Dedifferentiated amniotic fluid mesenchymal stem cell (primary cell): ENCODE data around the gene HACE1.
"Not testable (repeated sequence)": the region's sequence is repeated elsewhere in the genome, so short reads cannot be mapped to it uniquely, and the experiment has no call there.

Experiments
- DNase-seq: peaks from one replicate; pipeline ENCODE4 v3.0.0-alpha.2; 2016; ENCODE audit errors: extremely low spot score

The HACE1 gene

GRCh38 chr6:104859225-104860146 is at the start of gene HACE1:
Gene HACE1, minus strand, starts transcription at chr6:104859919. Its CDS starts 277 bp downstream, at chr6:104859642.
- peak; percentile 90 for DNase-seq

- DNase-seq = no peak
Measured at GRCh38 chr6:104908888-104909525, 49.3 kb upstream of the HACE1 start.

GRCh38 chr6:104908031-104908887 is 48.5 kb upstream of the HACE1 start:
- no peak for DNase-seq

- DNase-seq = not testable (repeated sequence)
Measured at GRCh38 chr6:104898893-104899292, 39.2 kb upstream of the HACE1 start.

GRCh38 chr6:104896914-104897313 is 37.2 kb upstream of the HACE1 start:
- DNase-seq = no peak

GRCh38 chr6:104888066-104888465 is 28.3 kb upstream of the HACE1 start:
- no peak for DNase-seq

- no peak for DNase-seq
Measured at GRCh38 chr6:104887350-104887749, 27.6 kb upstream of the HACE1 start.

- no peak for DNase-seq
Measured at GRCh38 chr6:104885518-104886043, 25.9 kb upstream of the HACE1 start.

- no peak for DNase-seq
Measured at GRCh38 chr6:104884867-104885517, 25.3 kb upstream of the HACE1 start.

GRCh38 chr6:104881964-104882668 is 22.4 kb upstream of the HACE1 start:
- DNase-seq = no peak

GRCh38 chr6:104862456-104862855 is 2.7 kb upstream of the HACE1 start:
- no peak for DNase-seq

- no peak for DNase-seq
Measured at GRCh38 chr6:104860221-104860620, 502 bp upstream of the HACE1 start.

GRCh38 chr6:104858642-104859041 is 1.1 kb downstream of the HACE1 start:
- DNase-seq = no peak

GRCh38 chr6:104855507-104855906 is 4.2 kb downstream of the HACE1 start:
- peak; percentile 51 for DNase-seq

GRCh38 chr6:104847721-104848120 is 12.0 kb downstream of the HACE1 start:
- not testable (repeated sequence) for DNase-seq

- no peak for DNase-seq
Measured at GRCh38 chr6:104843229-104843628, 16.5 kb downstream of the HACE1 start.

GRCh38 chr6:104837158-104837557 is 22.6 kb downstream of the HACE1 start:
- DNase-seq = no peak

- DNase-seq = not testable (repeated sequence)
Measured at GRCh38 chr6:104836479-104837020, 23.2 kb downstream of the HACE1 start.

GRCh38 chr6:104835782-104836181 is 23.9 kb downstream of the HACE1 start:
- no peak for DNase-seq
